Fibroblast of skin of right quadriceps (primary cell): ENCODE measurements around the gene ZNF185.
"Not testable (repeated sequence)": the region's sequence is repeated elsewhere in the genome, so short reads cannot be mapped to it uniquely, and the experiment has no call there.

ENCODE experiments used
- DNase-seq: peaks from one replicate; pipeline ENCODE4 v3.0.0-alpha.2; 2013

Gene ZNF185

GRCh38 chrX:152895724-152896420 lies 2.0 kb upstream of the ZNF185 start:
- DNase-seq, result no peak

- DNase-seq, result peak; percentile 17
These were observed 1.4 kb upstream of the ZNF185 start for GRCh38 chrX:152896450-152896849.

- DNase-seq, result no peak
These were observed 575 bp downstream of the ZNF185 start for GRCh38 chrX:152898442-152898841.

GRCh38 chrX:152899111-152899873 lies 1.4 kb downstream of the ZNF185 start:
- DNase-seq, result no peak

- no peak for DNase-seq
These were observed 2.2 kb downstream of the ZNF185 start for GRCh38 chrX:152899874-152900719.

- DNase-seq, result peak; percentile 1
These were observed 3.1 kb downstream of the ZNF185 start for GRCh38 chrX:152900937-152901445.

GRCh38 chrX:152901816-152902501 lies 4.1 kb downstream of the ZNF185 start:
- no peak for DNase-seq

- no peak for DNase-seq
These were observed 4.6 kb downstream of the ZNF185 start for GRCh38 chrX:152902502-152902820.

GRCh38 chrX:152903589-152903988 lies 5.7 kb downstream of the ZNF185 start:
- no peak for DNase-seq

GRCh38 chrX:152904151-152905080 lies 6.5 kb downstream of the ZNF185 start:
- peak; percentile 61 for DNase-seq

- DNase-seq, result no peak
These were observed 7.2 kb downstream of the ZNF185 start for GRCh38 chrX:152905081-152905420.

GRCh38 chrX:152907084-152907651 lies 9.3 kb downstream of the ZNF185 start:
- peak; percentile 71 for DNase-seq

GRCh38 chrX:152908486-152908885 lies 10.6 kb downstream of the ZNF185 start:
- DNase-seq, result no peak

- DNase-seq, result not testable (repeated sequence)
These were observed 12.2 kb downstream of the ZNF185 start for GRCh38 chrX:152910018-152910417.

- DNase-seq, result no peak
These were observed 14.2 kb downstream of the ZNF185 start for GRCh38 chrX:152912106-152912505.

GRCh38 chrX:152912641-152913040 lies 14.8 kb downstream of the ZNF185 start:
- DNase-seq, result no peak

- DNase-seq, result no peak
These were observed 15.5 kb downstream of the ZNF185 start for GRCh38 chrX:152913346-152913745.

- DNase-seq, result no peak
These were observed 16.0 kb downstream of the ZNF185 start for GRCh38 chrX:152913910-152914309.

- DNase-seq, result peak; percentile 46
These were observed 17.8 kb downstream of the ZNF185 start for GRCh38 chrX:152915541-152916241.
